Nephron progenitor cell (in vitro differentiated cells): ENCODE data around the gene ADAMTS1.
A peak's percentile ranks its signal among the peaks of the same experiment; 100 is the strongest.

Experiments used
- DNase-seq: peaks from one replicate; pipeline ENCODE4 v3.0.0; 2021
- H3K27ac Mint-ChIP-seq: 2 replicates; pipeline ENCODE4 v1.8.0; 2021; ENCODE audit warnings: mild to moderate bottlenecking, moderate library complexity, mixed read lengths
- H3K27me3 Mint-ChIP-seq: 2 replicates; pipeline ENCODE4 v1.8.0; 2021; ENCODE audit warnings: mild to moderate bottlenecking, low read depth, mixed read lengths; ENCODE audit not compliant: poor library complexity
- H3K36me3 Mint-ChIP-seq: 2 replicates; pipeline ENCODE4 v1.8.0; 2021; ENCODE audit warnings: low read depth, mixed read lengths
- H3K4me1 Mint-ChIP-seq: 2 replicates; pipeline ENCODE4 v1.8.0; 2021; ENCODE audit warnings: mixed read lengths
- H3K4me3 Mint-ChIP-seq: 2 replicates; pipeline ENCODE4 v1.8.0; 2021; ENCODE audit warnings: mild to moderate bottlenecking, moderate library complexity, mixed read lengths
- H3K9me3 Mint-ChIP-seq: 2 replicates; pipeline ENCODE4 v1.8.0; 2021; ENCODE audit warnings: mild to moderate bottlenecking, moderate library complexity, mixed read lengths
- CTCF ChIP-seq: fragments of 200-600 bp; sonication (generic); IDR thresholded peaks from 2 replicates; pipeline ENCODE4 v1.5.0; 2021; ENCODE audit warnings: antibody characterized with exemption

Gene ADAMTS1

GRCh38 chr21:26845066-26845758 lies at the start of gene ADAMTS1:
Gene ADAMTS1 (minus strand): TSS chr21:26845409. CDS start chr21:26844954, 455 bp downstream.
- H3K9me3 Mint-ChIP-seq: no peaks in the 10 kb centered on the region
- peaks cover 2% of the 10 kb centered on the region for H3K27me3 Mint-ChIP-seq
- peak; percentile 93 for DNase-seq
- H3K27ac Mint-ChIP-seq: peak within 1 kb of the TSS; percentile 99
- H3K4me3 Mint-ChIP-seq: peak within 1 kb of the TSS; percentile 96
- peaks cover 49% of the 10 kb centered on the region for H3K4me1 Mint-ChIP-seq
- H3K36me3 Mint-ChIP-seq: peaks cover 26% of the 10 kb centered on the region
- TF ChIP-seq CTCF: no peak

GRCh38 chr21:26892151-26892550 lies 46.9 kb upstream of the ADAMTS1 start:
- no peaks in the 10 kb centered on the region for H3K36me3 Mint-ChIP-seq
- no peak overlapping the region for H3K4me3 Mint-ChIP-seq
- no peak for TF ChIP-seq CTCF
- no peak for DNase-seq
- no peak overlapping the region for H3K27ac Mint-ChIP-seq
- peaks cover 2% of the 10 kb centered on the region for H3K9me3 Mint-ChIP-seq
- peaks cover 1% of the 10 kb centered on the region for H3K27me3 Mint-ChIP-seq
- H3K4me1 Mint-ChIP-seq: no peaks in the 10 kb centered on the region

GRCh38 chr21:26888931-26889330 lies 43.7 kb upstream of the ADAMTS1 start:
- no peaks in the 10 kb centered on the region for H3K36me3 Mint-ChIP-seq
- no peak overlapping the region for H3K27ac Mint-ChIP-seq
- peaks cover 4% of the 10 kb centered on the region for H3K9me3 Mint-ChIP-seq
- DNase-seq: no peak
- no peak for TF ChIP-seq CTCF
- H3K27me3 Mint-ChIP-seq: peaks cover 2% of the 10 kb centered on the region
- no peak overlapping the region for H3K4me3 Mint-ChIP-seq
- no peaks in the 10 kb centered on the region for H3K4me1 Mint-ChIP-seq

- no peaks in the 10 kb centered on the region for H3K36me3 Mint-ChIP-seq
- no peaks in the 10 kb centered on the region for H3K4me1 Mint-ChIP-seq
- TF ChIP-seq CTCF: no peak
- peaks cover 2% of the 10 kb centered on the region for H3K27me3 Mint-ChIP-seq
- no peak overlapping the region for H3K4me3 Mint-ChIP-seq
- peaks cover 4% of the 10 kb centered on the region for H3K9me3 Mint-ChIP-seq
- no peak for DNase-seq
- H3K27ac Mint-ChIP-seq: no peak overlapping the region
Observed at GRCh38 chr21:26888256-26888655, 43.0 kb upstream of the ADAMTS1 start.

GRCh38 chr21:26887251-26887650 lies 42.0 kb upstream of the ADAMTS1 start:
- no peak overlapping the region for H3K4me3 Mint-ChIP-seq
- peaks cover 4% of the 10 kb centered on the region for H3K9me3 Mint-ChIP-seq
- peaks cover 2% of the 10 kb centered on the region for H3K27me3 Mint-ChIP-seq
- no peak for DNase-seq
- H3K27ac Mint-ChIP-seq: peak overlapping the region; percentile 10
- no peak for TF ChIP-seq CTCF
- H3K36me3 Mint-ChIP-seq: no peaks in the 10 kb centered on the region
- H3K4me1 Mint-ChIP-seq: no peaks in the 10 kb centered on the region

- no peak for DNase-seq
- Mint-ChIP-seq H3K27me3 (peaks cover 2% of the 10 kb centered on the region), H3K27ac (no peak overlapping the region), H3K9me3 (peaks cover 4% of the 10 kb centered on the region), H3K4me1 (peaks cover 5% of the 10 kb centered on the region), H3K36me3 (no peaks in the 10 kb centered on the region), H3K4me3 (no peak overlapping the region)
- TF ChIP-seq CTCF: no peak
Observed at GRCh38 chr21:26884436-26884835, 39.2 kb upstream of the ADAMTS1 start.
